ENCODE results near the gene GIN1.

GRCh38 chr5:103086547-103086946 lies 33.4 kb downstream of the GIN1 start:
- TF ChIP-seq CTCF (IDR thresholded peaks at IDR 0.05): no peak
- TF ChIP-seq POLR2AphosphoS5 (IDR thresholded peaks at IDR 0.05): no peak
- no peak for TF ChIP-seq EP300 (IDR thresholded peaks at IDR 0.05)
